IPS-NIHi7 (cell line): ENCODE data around the gene LSMEM2.

Experiments used
- DNase-seq: peaks from one replicate; pipeline ENCODE4 v3.0.0; 2012; ENCODE audit warnings: mixed read lengths; ENCODE audit errors: extremely low spot score

Gene LSMEM2

GRCh38 chr3:50322115-50322385, 43.2 kb downstream of the LSMEM2 start:
- no peak for DNase-seq

GRCh38 chr3:50322386-50323091, 43.7 kb downstream of the LSMEM2 start, which contains the start of gene HYAL2:
TSS of gene HYAL2 (minus strand) at chr3:50322745. CDS start at chr3:50320489, 2,256 bp downstream.
- DNase-seq = no peak

GRCh38 chr3:50323092-50323600, 44.3 kb downstream of the LSMEM2 start:
- DNase-seq = no peak

DNA sequence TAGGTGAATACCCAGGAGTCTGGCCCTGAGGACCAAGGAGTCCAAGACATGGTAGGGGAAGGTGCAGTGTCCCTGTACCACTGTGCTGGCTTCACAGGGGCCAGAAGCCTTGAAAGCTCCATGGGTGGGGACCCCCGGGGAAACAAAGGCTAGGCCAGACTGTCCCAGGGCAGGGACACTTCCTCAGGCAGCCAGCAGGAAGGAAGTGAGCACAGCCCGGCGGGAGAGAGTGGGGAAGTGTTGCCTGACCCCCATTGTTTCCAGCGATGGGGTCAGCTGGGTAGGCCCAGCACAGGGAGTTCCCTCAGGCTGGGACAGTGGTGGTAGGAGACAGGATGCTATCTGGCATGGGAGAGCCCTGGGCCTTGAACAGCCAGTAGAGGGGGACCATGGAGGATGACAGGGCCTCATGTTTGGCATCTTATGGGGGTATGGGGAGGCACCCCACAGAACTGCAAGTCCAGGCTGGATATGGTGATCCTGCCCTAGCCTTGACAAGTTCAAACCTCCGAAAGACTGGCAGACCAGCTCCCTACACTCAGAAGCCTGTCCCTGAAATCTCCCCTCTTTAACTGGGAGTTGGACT, 44.8 kb downstream of the LSMEM2 start:
- no peak for DNase-seq

DNA sequence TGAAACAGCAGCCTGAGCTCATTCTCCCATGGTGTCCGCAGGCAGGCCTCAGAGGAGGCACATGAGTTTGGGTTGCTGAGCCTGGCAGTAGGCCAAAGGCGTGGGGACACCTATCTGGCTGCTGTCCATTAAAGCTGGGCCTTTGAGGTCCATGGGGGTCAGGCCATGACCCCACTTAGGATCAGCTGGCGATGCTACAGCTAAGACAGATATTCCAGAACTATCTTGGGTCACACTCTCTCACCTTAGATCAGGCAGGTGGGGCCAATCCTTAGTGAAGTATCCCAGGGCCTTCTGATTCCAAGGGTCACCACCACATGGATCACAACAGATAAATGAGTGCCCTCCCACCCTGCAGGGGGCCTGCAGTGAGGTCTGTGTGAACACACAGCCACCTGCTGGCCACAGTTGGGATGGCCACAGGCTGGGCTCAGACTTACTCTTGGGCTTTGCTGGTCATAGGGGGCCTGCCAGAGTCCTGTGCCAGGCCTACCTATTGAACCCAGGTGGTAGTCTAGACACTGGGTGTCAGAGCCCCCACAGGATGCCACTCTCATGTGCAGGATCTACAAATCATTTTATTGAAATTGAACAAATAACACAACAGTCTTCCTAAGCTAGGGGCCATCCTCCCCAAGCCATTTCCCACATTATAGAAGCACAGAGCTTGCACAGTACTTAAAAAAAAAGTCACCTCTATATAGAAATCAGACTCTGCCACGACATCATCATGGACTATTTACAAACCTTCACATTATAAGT, 45.6 kb downstream of the LSMEM2 start:
- peak; percentile 78 for DNase-seq

DNA sequence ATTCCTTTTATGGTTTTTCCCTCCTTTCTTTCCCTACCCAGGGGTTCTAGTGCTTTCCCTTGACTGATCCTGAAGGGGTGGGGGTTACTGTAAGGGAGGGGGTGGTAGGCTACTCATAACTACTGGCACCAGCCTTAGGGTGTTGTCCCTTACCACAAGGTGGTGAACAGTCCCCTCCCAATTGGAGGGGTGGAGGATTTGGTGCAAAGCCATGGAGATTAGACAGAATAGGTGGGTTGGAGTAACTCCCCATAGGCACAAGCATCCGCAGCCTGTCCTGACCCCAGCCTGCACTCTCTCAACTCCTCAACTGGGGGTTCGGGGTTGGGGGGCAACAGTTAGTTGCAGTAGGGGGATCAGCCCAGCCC, 46.2 kb downstream of the LSMEM2 start:
- no peak for DNase-seq

- DNase-seq = no peak
Observed at GRCh38 chr3:50325497-50326181, 46.8 kb downstream of the LSMEM2 start.

DNA sequence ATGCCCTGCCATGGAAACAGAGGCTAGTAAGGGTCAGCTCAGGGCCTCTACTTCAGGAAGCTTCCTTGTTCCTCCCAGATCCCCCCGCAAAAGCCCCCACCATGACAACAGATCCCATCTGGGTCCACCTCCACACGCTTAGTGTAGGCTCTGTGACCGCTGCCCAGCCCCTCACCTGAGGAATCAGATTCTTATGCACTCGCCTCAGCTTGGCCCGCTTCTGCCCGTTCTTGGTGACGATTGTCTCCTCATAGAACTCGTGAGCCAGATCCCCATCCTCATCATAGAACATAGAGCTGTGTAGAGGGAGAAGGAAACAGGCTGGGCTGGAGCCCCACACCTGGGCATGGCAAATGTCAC, 47.3 kb downstream of the LSMEM2 start:
- no peak for DNase-seq

DNA sequence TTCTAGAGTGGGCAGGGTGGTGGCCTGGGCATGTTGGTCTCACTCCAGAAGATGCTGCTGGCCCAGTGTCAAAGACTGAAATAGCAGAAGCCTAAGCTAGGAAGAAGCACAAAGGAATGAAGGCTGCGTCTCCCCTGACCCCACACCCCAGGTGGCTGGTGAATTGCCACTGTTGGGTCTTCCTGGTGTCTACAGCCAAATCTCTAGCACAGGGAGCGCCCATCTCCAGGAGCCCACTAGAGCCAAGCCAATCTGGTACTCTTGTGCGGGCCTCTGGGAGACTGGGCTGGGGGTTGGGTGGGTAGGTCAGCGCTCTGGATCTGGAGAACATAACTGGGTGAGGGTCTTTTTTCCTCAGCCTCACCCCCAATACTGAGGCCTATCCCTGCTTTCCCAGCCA, 48.2 kb downstream of the LSMEM2 start:
- no peak for DNase-seq

- DNase-seq = peak; percentile 94
Observed at GRCh38 chr3:50327943-50328691, 49.2 kb downstream of the LSMEM2 start, which contains the start of gene TUSC2. TSS of gene TUSC2 (minus strand) at chr3:50328223. CDS start at chr3:50328099, 124 bp downstream.

DNA sequence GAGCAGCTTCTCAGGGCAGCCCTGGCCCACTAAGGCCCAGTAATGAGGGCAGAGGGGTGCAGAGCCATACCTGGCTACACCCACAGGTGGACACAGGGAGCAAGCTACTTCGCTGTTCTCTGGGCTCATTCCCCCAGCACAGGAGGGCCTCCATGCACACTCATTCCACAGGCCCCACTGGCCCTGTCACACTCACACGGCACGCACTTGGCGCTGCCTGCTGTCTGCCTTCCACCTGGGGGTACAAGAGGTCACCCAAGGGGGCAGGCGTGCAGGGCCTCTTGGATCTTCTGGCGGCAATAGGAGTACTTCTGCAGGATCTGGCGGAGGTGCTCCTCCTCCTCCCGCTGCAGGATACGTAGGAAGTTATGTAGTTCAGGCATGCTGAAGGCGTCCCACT, 51.4 kb downstream of the LSMEM2 start:
- DNase-seq = no peak

- no peak for DNase-seq
Observed at GRCh38 chr3:50331364-50331907, 52.5 kb downstream of the LSMEM2 start.

DNA sequence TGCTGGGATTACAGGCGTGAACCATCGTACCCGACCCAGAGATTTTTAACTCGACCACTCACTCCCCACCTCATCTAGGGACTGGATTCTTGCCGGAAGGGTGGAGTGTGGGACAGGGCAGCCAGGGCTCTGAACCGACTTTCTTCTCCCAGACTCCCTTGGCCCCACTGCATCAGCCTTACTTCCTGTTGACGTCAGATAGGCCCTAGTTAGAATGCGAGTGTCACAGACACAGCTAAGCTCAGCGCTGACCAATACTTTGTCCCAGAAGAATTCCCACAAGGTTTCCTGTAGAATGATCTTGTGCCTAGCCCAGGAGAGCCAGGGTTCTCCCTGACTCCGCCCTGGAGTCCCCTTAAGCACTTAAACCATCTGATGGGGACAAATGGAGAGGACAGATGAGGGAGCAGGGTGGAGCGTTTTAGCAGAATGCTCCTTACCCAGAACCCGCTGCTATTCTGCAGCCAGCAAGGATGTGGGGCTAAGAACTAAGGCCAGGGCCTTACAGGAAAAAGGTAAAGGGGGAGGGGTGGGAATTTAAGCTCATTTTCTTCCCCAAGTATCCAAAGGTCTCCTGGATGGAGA, 54.9 kb downstream of the LSMEM2 start:
- DNase-seq = no peak

- no peak for DNase-seq
Observed at GRCh38 chr3:50334339-50335075, 55.6 kb downstream of the LSMEM2 start.

- DNase-seq = peak; percentile 58
Observed at GRCh38 chr3:50336452-50337174, 57.7 kb downstream of the LSMEM2 start.

DNA sequence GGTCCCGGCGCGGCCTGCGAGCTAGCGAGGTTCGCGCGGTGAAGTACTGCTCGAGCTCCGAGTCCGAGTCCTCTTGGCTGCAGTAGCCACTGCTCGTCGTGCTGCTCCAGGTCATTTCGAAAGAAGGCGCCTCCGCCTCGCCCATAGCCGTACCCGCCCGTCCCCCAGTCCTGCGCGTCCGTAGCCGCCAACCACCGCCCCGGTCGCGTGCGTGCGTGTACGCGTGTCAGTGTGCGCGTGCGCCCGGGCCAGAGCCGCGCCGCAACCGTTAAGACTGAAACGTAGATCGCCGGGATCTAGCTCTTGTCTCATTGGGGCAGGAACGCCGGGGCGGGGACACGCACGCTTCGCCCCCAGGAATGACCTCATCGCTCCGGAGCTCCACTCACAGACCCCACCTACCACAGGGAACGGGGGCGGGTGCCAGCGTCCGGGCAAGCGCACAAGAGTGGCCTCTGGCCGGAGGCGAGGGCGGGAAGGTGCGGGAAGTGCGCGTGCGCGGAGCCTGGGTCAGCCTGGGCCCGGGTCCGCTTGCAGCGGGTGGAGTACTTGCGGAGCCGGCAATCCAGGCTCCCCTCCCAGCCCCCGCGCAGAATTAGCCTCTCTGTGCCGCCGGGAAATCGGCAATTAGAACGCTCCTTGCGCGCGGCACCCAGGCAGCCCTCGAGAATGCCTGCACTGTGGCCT, 58.4 kb downstream of the LSMEM2 start:
- DNase-seq = peak; percentile 99
